A673 (cell line): Measurements from ENCODE around the gene OPN1MW3.

Source experiments
- EZH2 ChIP-seq: fragments of 200-600 bp; sonication (generic); IDR thresholded peaks from 2 replicates; pipeline ENCODE4 v1.6.1; 2017; ENCODE audit warnings: borderline replicate concordance, low read depth, mild to moderate bottlenecking, mixed read lengths, antibody characterized with exemption, low read length; ENCODE audit not compliant: poor library complexity, severe bottlenecking
- TF ChIP-seq, protein P1 (sequence below): fragments of 300-800, 200-600 bp; sonication (generic); conservative IDR thresholded peaks from 2 replicates; pipeline ENCODE4 v1.5.1; 2017; ENCODE audit warnings: low read depth, mild to moderate bottlenecking, antibody characterized with exemption, low read length, moderate library complexity, mixed read lengths

DNA sequence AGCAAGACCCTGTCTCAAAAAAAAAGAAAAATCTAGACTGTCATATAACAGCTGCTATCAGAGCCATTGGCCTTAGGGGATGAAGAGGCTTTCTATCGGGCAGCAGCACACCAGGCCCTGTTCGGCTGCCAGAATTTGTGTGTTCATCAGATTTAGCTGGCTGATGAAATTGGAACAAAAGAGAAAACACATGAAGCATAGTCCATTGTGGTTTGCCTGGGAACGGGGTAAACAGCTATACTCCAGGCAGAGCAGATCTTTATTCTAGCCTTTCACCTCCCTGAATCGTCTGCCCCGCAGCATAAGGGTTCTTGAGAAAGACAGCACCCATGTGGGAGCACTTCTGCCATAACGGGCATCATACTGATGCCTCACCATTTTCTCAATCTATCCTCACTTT, 49.8 kb downstream of the OPN1MW3 start:
- TF ChIP-seq, protein P1, sequence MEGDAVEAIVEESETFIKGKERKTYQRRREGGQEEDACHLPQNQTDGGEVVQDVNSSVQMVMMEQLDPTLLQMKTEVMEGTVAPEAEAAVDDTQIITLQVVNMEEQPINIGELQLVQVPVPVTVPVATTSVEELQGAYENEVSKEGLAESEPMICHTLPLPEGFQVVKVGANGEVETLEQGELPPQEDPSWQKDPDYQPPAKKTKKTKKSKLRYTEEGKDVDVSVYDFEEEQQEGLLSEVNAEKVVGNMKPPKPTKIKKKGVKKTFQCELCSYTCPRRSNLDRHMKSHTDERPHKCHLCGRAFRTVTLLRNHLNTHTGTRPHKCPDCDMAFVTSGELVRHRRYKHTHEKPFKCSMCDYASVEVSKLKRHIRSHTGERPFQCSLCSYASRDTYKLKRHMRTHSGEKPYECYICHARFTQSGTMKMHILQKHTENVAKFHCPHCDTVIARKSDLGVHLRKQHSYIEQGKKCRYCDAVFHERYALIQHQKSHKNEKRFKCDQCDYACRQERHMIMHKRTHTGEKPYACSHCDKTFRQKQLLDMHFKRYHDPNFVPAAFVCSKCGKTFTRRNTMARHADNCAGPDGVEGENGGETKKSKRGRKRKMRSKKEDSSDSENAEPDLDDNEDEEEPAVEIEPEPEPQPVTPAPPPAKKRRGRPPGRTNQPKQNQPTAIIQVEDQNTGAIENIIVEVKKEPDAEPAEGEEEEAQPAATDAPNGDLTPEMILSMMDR = no peak
- no peak for TF ChIP-seq EZH2
